ENCODE data around the gene ONECUT2.

- TF ChIP-seq POLR2AphosphoS5 (IDR thresholded peaks at IDR 0.05; ENCODE audit: borderline replicate concordance, low read depth, low read length) (no peak), EZH2 (IDR thresholded peaks at IDR 0.05) (peak; percentile 82)
These were observed 5.8 kb upstream of the ONECUT2 start for GRCh38 chr18:57429167-57430078.

All from SK-N-MC (cell line).